Stimulated activated naive CD8-positive, alpha-beta T cell treated with anti-CD3 and anti-CD28 coated beads, Interleukin-15, Interleukin-2, amounts not matched to agents 100 ng/mL and 50 ng/mL, for 24 hours (primary cell): ENCODE results near the gene PRICKLE2.

Experiments used
- H3K27ac Mint-ChIP-seq: one replicate; pipeline ENCODE4 v1.8.0; 2021; ENCODE audit warnings: mild to moderate bottlenecking, mixed read lengths
- H3K27me3 Mint-ChIP-seq: one replicate; pipeline ENCODE4 v1.8.0; 2021; ENCODE audit warnings: mixed read lengths
- H3K36me3 Mint-ChIP-seq: one replicate; pipeline ENCODE4 v1.8.0; 2021; ENCODE audit warnings: low read depth, mixed read lengths
- H3K4me1 Mint-ChIP-seq: one replicate; pipeline ENCODE4 v1.8.0; 2021; ENCODE audit warnings: low read depth, mixed read lengths
- H3K4me3 Mint-ChIP-seq: one replicate; pipeline ENCODE4 v1.8.0; 2021; ENCODE audit warnings: mild to moderate bottlenecking, mixed read lengths
- H3K9me3 Mint-ChIP-seq: one replicate; pipeline ENCODE4 v1.8.0; 2021; ENCODE audit warnings: mixed read lengths

The PRICKLE2 gene

DNA sequence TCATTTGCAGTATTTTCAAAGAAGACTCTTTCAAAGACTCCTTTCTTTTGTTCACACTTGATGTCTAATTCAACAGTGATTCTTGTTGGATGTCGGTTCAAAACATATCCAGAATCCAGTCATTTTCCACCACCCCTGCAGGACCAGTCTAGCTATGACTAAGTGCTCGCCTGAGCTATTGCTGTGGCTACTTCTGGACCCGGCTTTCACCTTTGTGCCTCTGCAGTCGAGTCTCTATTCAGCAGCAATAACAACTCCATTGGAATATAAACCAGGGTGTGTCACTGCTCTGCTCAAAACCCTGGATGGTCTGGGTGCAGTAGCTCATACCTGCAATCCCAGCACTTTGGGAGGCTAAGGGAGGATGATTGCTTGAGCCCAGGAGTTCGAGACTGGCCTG, 55.0 kb downstream of the PRICKLE2 start:
- Mint-ChIP-seq H3K27me3 (no peaks in the 10 kb centered on the region), H3K27ac (no peak overlapping the region), H3K9me3 (no peaks in the 10 kb centered on the region), H3K4me1 (no peaks in the 10 kb centered on the region), H3K36me3 (no peaks in the 10 kb centered on the region), H3K4me3 (no peak overlapping the region)

GRCh38 chr3:64167868-64168267, 57.4 kb downstream of the PRICKLE2 start:
- no peaks in the 10 kb centered on the region for H3K4me1 Mint-ChIP-seq
- no peaks in the 10 kb centered on the region for H3K27me3 Mint-ChIP-seq
- no peak overlapping the region for H3K27ac Mint-ChIP-seq

GRCh38 chr3:64167351-64167750, 57.9 kb downstream of the PRICKLE2 start:
- Mint-ChIP-seq H3K9me3 (no peaks in the 10 kb centered on the region), H3K4me1 (no peaks in the 10 kb centered on the region), H3K4me3 (no peak overlapping the region), H3K27me3 (no peaks in the 10 kb centered on the region), H3K27ac (no peak overlapping the region), H3K36me3 (no peaks in the 10 kb centered on the region)

More at GRCh38 chr3:64167868-64168267, 57.4 kb downstream of the PRICKLE2 start:
- no peak overlapping the region for H3K4me3 Mint-ChIP-seq
- no peaks in the 10 kb centered on the region for H3K36me3 Mint-ChIP-seq
- H3K9me3 Mint-ChIP-seq: no peaks in the 10 kb centered on the region

DNA sequence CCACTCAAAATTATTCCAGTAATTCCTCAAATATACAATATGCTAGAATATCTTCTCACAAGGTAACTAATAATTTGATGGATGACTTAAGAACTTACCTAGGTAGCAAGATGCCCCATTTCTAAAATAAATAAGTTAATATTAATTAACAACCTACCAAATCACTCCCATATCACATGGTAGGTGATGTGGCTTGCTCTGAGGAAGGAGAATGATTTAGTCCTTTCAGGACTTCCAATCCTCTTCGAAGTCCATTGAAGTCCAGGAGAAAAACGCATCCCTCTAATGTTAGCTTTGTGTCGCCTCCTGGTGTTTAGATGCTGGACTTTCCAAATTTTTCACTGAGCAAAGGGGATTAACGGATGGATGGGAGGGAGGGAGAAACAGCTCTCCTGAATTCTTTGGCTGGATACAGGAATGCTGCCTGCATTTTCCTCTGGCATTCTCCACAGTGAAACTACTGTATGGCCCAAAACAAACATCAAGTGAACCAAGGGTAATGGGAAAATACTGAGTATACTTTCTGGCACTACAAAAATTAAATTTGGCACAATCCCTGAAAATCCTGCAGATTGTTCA, 58.6 kb downstream of the PRICKLE2 start:
- Mint-ChIP-seq H3K9me3 (no peaks in the 10 kb centered on the region), H3K4me3 (no peak overlapping the region), H3K36me3 (no peaks in the 10 kb centered on the region), H3K27me3 (no peaks in the 10 kb centered on the region), H3K27ac (no peak overlapping the region), H3K4me1 (no peaks in the 10 kb centered on the region)

- no peaks in the 10 kb centered on the region for H3K9me3 Mint-ChIP-seq
- no peaks in the 10 kb centered on the region for H3K36me3 Mint-ChIP-seq
- H3K4me1 Mint-ChIP-seq: no peaks in the 10 kb centered on the region
- H3K27me3 Mint-ChIP-seq: peaks cover 4% of the 10 kb centered on the region
- no peak overlapping the region for H3K27ac Mint-ChIP-seq
- H3K4me3 Mint-ChIP-seq: no peak overlapping the region
Observed at GRCh38 chr3:64164349-64164748, 60.9 kb downstream of the PRICKLE2 start.

GRCh38 chr3:64163755-64164148, 61.5 kb downstream of the PRICKLE2 start:
- Mint-ChIP-seq H3K27me3 (peaks cover 4% of the 10 kb centered on the region), H3K27ac (no peak overlapping the region), H3K4me3 (no peak overlapping the region), H3K4me1 (no peaks in the 10 kb centered on the region), H3K9me3 (no peaks in the 10 kb centered on the region), H3K36me3 (no peaks in the 10 kb centered on the region)

DNA sequence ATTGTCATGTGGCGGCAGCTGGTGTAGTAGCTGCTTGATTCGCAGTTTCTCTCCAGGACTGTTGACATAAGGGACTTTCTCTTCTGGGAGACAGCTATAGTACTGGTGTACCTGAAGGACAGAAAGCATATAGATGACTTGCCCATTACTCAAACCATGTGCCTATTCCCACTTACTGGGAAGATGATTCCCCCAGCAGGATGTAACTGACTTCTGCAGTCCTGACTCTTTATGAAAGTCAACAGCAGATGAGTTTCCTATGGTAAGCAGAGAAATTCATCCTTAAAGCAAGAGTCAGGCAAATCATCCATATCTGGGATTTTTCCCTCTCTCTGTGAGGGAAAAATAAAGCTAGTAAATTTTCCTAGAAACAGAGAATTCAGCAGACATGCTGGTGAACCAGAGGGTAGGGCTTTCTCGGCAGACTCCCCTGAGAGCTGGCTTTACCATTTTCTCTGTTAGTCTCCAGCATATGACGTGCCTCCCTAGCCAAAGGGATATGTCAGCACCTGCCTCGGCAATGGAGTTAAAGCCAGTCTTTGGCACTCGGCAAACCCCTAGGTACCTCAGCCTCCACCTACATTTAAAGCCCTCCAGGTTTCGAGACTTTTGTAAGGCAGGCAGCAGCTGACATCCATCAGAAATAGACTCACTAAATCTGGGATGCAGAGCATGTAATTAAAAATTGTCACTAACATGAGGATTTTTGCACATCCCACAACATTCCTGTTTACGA, 62.1 kb downstream of the PRICKLE2 start:
- Mint-ChIP-seq H3K27ac (no peak overlapping the region), H3K36me3 (no peaks in the 10 kb centered on the region), H3K4me1 (no peaks in the 10 kb centered on the region), H3K4me3 (no peak overlapping the region), H3K9me3 (no peaks in the 10 kb centered on the region), H3K27me3 (peaks cover 4% of the 10 kb centered on the region)

DNA sequence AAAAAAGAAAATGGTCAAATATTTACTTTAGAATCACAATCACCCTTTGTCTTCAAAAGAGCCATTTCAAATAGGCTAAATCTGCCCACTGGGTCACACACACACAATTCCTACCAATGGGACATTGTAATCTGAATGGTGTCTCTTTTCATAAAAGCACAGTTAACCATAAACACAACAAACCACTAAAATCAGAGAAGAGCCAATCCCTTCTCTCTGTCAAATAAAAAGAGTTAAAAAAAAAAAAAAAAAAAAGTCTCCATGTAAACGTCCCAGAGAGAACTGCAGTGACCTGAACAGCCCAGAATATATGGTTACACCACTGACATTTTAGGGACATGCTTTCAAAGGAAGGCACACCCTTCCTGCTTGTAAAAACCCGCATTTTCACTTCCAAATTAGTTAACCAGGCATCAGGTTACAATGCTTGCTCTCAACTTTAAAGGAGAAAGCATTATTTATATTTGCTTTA, 63.7 kb downstream of the PRICKLE2 start:
- no peak overlapping the region for H3K27ac Mint-ChIP-seq
- H3K9me3 Mint-ChIP-seq: no peaks in the 10 kb centered on the region
- H3K4me3 Mint-ChIP-seq: no peak overlapping the region
- no peaks in the 10 kb centered on the region for H3K4me1 Mint-ChIP-seq
- peaks cover 4% of the 10 kb centered on the region for H3K27me3 Mint-ChIP-seq
- H3K36me3 Mint-ChIP-seq: no peaks in the 10 kb centered on the region

- no peaks in the 10 kb centered on the region for H3K9me3 Mint-ChIP-seq
- no peak overlapping the region for H3K27ac Mint-ChIP-seq
- no peak overlapping the region for H3K4me3 Mint-ChIP-seq
- peaks cover 4% of the 10 kb centered on the region for H3K27me3 Mint-ChIP-seq
- no peaks in the 10 kb centered on the region for H3K36me3 Mint-ChIP-seq
- H3K4me1 Mint-ChIP-seq: no peaks in the 10 kb centered on the region
Observed at GRCh38 chr3:64160000-64160695, 65.1 kb downstream of the PRICKLE2 start.

- H3K4me1 Mint-ChIP-seq: no peaks in the 10 kb centered on the region
- no peak overlapping the region for H3K27ac Mint-ChIP-seq
- no peak overlapping the region for H3K4me3 Mint-ChIP-seq
- H3K36me3 Mint-ChIP-seq: no peaks in the 10 kb centered on the region
- no peaks in the 10 kb centered on the region for H3K9me3 Mint-ChIP-seq
- peaks cover 4% of the 10 kb centered on the region for H3K27me3 Mint-ChIP-seq
Observed at GRCh38 chr3:64158334-64158733, 66.9 kb downstream of the PRICKLE2 start.

- Mint-ChIP-seq H3K4me3 (no peak overlapping the region), H3K27ac (no peak overlapping the region), H3K9me3 (no peaks in the 10 kb centered on the region), H3K36me3 (no peaks in the 10 kb centered on the region), H3K27me3 (peaks cover 4% of the 10 kb centered on the region), H3K4me1 (no peaks in the 10 kb centered on the region)
Observed at GRCh38 chr3:64157150-64158035, 67.9 kb downstream of the PRICKLE2 start.

GRCh38 chr3:64155328-64155727, 69.9 kb downstream of the PRICKLE2 start:
- Mint-ChIP-seq H3K4me3 (no peak overlapping the region), H3K27ac (no peak overlapping the region), H3K27me3 (no peaks in the 10 kb centered on the region), H3K9me3 (no peaks in the 10 kb centered on the region), H3K4me1 (no peaks in the 10 kb centered on the region), H3K36me3 (no peaks in the 10 kb centered on the region)

- Mint-ChIP-seq H3K9me3 (no peaks in the 10 kb centered on the region), H3K4me3 (no peak overlapping the region), H3K27ac (no peak overlapping the region), H3K4me1 (no peaks in the 10 kb centered on the region), H3K36me3 (no peaks in the 10 kb centered on the region), H3K27me3 (no peaks in the 10 kb centered on the region)
Observed at GRCh38 chr3:64152676-64153466, 72.4 kb downstream of the PRICKLE2 start.

DNA sequence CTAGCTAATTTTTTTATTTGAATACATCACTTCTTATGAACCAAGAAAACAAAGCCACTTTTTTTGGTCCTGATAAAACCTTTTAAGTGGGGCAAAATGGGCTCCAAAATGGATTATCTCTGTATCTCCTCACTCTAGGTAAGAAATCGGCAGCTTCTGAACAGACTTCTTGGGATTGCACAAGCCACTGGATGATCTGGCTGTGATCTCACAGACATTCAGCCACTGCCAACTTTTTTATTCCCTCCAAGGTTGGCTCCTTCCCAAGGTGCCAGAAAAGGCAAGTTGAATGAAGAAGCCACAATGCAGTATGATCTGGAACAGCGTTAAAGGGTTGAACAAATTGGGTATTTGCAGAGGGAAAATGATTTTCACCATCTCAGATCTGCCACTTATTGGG, 73.2 kb downstream of the PRICKLE2 start:
- no peaks in the 10 kb centered on the region for H3K9me3 Mint-ChIP-seq
- H3K36me3 Mint-ChIP-seq: no peaks in the 10 kb centered on the region
- no peaks in the 10 kb centered on the region for H3K4me1 Mint-ChIP-seq
- H3K4me3 Mint-ChIP-seq: no peak overlapping the region
- H3K27ac Mint-ChIP-seq: no peak overlapping the region
- H3K27me3 Mint-ChIP-seq: no peaks in the 10 kb centered on the region
